ENCODE results near the gene TSPAN11. TPM values are rescaled to one million over a fixed set of nuclear protein-coding genes. Genes with fewer than 3 reads are reported as not detected.

TSPAN11 gene
- total RNA-seq, 1 donor from 2014 or later: 19.7 TPM

- no peak for TF ChIP-seq CTCF (IDR thresholded peaks at IDR 0.05; ENCODE audit: unreplicated experiment)
- no peak for DNase-seq (ENCODE audit: low spot score in 2 of 2, unreplicated experiment in 2 of 2)
- Mint-ChIP-seq H3K4me3 (no peak overlapping the region), H3K9me3 (no peaks in the 10 kb centered on the region), H3K27ac (no peak overlapping the region), H3K4me1 (peaks cover 10% of the 10 kb centered on the region), H3K27me3 (ENCODE audit: low read depth) (peaks cover 10% of the 10 kb centered on the region), H3K36me3 (no peaks in the 10 kb centered on the region)
Observed at GRCh38 chr12:31035226-31035625, 108.7 kb downstream of the TSPAN11 start.

GRCh38 chr12:31035967-31036665 lies 109.6 kb downstream of the TSPAN11 start:
- peaks cover 10% of the 10 kb centered on the region for H3K4me1 Mint-ChIP-seq
- H3K27me3 Mint-ChIP-seq (ENCODE audit: low read depth): peaks cover 6% of the 10 kb centered on the region
- H3K9me3 Mint-ChIP-seq: no peaks in the 10 kb centered on the region
- no peak overlapping the region for H3K27ac Mint-ChIP-seq
- H3K4me3 Mint-ChIP-seq: no peak overlapping the region
- TF ChIP-seq CTCF (IDR thresholded peaks at IDR 0.05; ENCODE audit: unreplicated experiment): no peak
- no peaks in the 10 kb centered on the region for H3K36me3 Mint-ChIP-seq
- DNase-seq (ENCODE audit: low spot score in 2 of 2, unreplicated experiment in 2 of 2): no peak

- peaks cover 10% of the 10 kb centered on the region for H3K4me1 Mint-ChIP-seq
- H3K9me3 Mint-ChIP-seq: no peaks in the 10 kb centered on the region
- TF ChIP-seq CTCF (IDR thresholded peaks at IDR 0.05; ENCODE audit: unreplicated experiment): no peak
- no peak for DNase-seq (ENCODE audit: low spot score in 2 of 2, unreplicated experiment in 2 of 2)
- peaks cover 6% of the 10 kb centered on the region for H3K27me3 Mint-ChIP-seq (ENCODE audit: low read depth)
- H3K27ac Mint-ChIP-seq: no peak overlapping the region
- H3K36me3 Mint-ChIP-seq: no peaks in the 10 kb centered on the region
- no peak overlapping the region for H3K4me3 Mint-ChIP-seq
Observed at GRCh38 chr12:31037028-31037427, 110.5 kb downstream of the TSPAN11 start.

- Mint-ChIP-seq H3K4me1 (peaks cover 10% of the 10 kb centered on the region), H3K4me3 (no peak overlapping the region), H3K27ac (no peak overlapping the region), H3K36me3 (no peaks in the 10 kb centered on the region), H3K27me3 (ENCODE audit: low read depth) (peaks cover 7% of the 10 kb centered on the region), H3K9me3 (no peaks in the 10 kb centered on the region)
- DNase-seq (ENCODE audit: low spot score in 2 of 2, unreplicated experiment in 2 of 2): no peak
- no peak for TF ChIP-seq CTCF (IDR thresholded peaks at IDR 0.05; ENCODE audit: unreplicated experiment)
Observed at GRCh38 chr12:31037931-31038330, 111.4 kb downstream of the TSPAN11 start.

- no peak for TF ChIP-seq CTCF (IDR thresholded peaks at IDR 0.05; ENCODE audit: unreplicated experiment)
- Mint-ChIP-seq H3K4me1 (peaks cover 5% of the 10 kb centered on the region), H3K4me3 (no peak overlapping the region), H3K27ac (no peak overlapping the region), H3K36me3 (no peaks in the 10 kb centered on the region), H3K9me3 (peaks cover 8% of the 10 kb centered on the region), H3K27me3 (ENCODE audit: low read depth) (peaks cover 26% of the 10 kb centered on the region)
- no peak for DNase-seq (ENCODE audit: low spot score in 2 of 2, unreplicated experiment in 2 of 2)
Observed at GRCh38 chr12:31041033-31041564, 114.6 kb downstream of the TSPAN11 start.

Other genes starting within 250 kb of the TSPAN11 start
- 33.1 to 36.6 TPM (median 36.4 TPM) in 3 replicates for gene IPO8, start 230.9 kb upstream of the TSPAN11 start, total RNA-seq
- 40.5 to 41.8 TPM (median 41.4 TPM) in 3 replicates for gene CAPRIN2, start 171.8 kb upstream of the TSPAN11 start, total RNA-seq
- 104 to 114 TPM (median 105 TPM) in 3 replicates for gene DDX11, start 147.1 kb downstream of the TSPAN11 start, total RNA-seq